ENCODE results near the gene RASA2.

DNA sequence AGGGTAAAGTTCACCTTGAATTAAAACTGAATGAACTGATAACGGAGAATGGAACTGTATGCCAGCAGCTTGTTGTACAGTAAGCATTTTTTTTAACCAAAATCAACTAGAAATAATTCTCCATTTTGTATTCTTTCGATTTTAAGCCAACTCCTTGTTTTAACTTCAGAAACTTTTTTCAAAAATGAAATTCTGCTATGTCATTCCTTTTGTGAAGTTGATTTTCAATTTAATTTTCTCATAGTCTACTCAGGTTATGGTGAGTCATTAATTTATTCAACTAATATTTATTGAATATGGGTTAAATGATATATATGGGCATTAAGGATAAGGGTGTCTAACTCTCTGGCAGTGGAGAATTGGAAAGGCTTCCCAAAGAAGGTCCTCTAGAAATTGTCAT lies 53.7 kb downstream of the RASA2 start:
- TF ChIP-seq, protein P1, sequence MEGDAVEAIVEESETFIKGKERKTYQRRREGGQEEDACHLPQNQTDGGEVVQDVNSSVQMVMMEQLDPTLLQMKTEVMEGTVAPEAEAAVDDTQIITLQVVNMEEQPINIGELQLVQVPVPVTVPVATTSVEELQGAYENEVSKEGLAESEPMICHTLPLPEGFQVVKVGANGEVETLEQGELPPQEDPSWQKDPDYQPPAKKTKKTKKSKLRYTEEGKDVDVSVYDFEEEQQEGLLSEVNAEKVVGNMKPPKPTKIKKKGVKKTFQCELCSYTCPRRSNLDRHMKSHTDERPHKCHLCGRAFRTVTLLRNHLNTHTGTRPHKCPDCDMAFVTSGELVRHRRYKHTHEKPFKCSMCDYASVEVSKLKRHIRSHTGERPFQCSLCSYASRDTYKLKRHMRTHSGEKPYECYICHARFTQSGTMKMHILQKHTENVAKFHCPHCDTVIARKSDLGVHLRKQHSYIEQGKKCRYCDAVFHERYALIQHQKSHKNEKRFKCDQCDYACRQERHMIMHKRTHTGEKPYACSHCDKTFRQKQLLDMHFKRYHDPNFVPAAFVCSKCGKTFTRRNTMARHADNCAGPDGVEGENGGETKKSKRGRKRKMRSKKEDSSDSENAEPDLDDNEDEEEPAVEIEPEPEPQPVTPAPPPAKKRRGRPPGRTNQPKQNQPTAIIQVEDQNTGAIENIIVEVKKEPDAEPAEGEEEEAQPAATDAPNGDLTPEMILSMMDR (IDR thresholded peaks at IDR 0.05), result no peak
- TF ChIP-seq POLR2A (IDR thresholded peaks at IDR 0.05), result no peak
